ENCODE measurements around the gene GOPC. TPM values are rescaled to one million over a fixed set of nuclear protein-coding genes. Genes with fewer than 3 reads are reported as not detected.

GOPC gene
- total RNA-seq, 6 donors from 2014 or later, result 8.4 to 34.8 (median 19.6) TPM

DNA sequence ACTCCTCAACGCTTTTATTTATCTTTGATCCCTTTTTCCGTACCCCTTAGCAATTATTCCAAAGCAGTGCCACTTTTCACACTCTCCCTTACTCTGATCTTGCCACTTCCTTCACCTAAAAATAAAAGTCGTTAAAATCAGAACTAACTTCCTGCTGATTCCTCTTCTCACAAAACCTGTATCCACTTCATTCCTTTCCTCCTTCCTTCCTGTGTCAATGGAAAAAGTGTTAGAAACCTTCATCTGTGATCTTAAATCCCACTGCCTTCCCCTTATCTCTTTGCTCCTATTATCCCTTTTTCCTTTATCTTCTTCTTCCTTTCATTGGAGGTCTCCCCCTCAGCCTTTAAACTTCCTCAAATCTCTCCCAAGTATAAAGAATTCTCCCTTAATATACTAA, 49.2 kb downstream of the GOPC start:
- TF ChIP-seq EP300 (IDR thresholded peaks at IDR 0.05) (no peak), POLR2AphosphoS5 (IDR thresholded peaks at IDR 0.05) (no peak), POLR2A (IDR thresholded peaks at IDR 0.05) (no peak)
- TF ChIP-seq, protein P1, sequence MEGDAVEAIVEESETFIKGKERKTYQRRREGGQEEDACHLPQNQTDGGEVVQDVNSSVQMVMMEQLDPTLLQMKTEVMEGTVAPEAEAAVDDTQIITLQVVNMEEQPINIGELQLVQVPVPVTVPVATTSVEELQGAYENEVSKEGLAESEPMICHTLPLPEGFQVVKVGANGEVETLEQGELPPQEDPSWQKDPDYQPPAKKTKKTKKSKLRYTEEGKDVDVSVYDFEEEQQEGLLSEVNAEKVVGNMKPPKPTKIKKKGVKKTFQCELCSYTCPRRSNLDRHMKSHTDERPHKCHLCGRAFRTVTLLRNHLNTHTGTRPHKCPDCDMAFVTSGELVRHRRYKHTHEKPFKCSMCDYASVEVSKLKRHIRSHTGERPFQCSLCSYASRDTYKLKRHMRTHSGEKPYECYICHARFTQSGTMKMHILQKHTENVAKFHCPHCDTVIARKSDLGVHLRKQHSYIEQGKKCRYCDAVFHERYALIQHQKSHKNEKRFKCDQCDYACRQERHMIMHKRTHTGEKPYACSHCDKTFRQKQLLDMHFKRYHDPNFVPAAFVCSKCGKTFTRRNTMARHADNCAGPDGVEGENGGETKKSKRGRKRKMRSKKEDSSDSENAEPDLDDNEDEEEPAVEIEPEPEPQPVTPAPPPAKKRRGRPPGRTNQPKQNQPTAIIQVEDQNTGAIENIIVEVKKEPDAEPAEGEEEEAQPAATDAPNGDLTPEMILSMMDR (IDR thresholded peaks at IDR 0.05), result no peak
- WGBS, 2 donors, result 47 to 57% methylated on average over 3 of the region's 3 CpGs
- DNase-seq (no peak), ATAC-seq (ENCODE audit: low FRiP score in 2 of 2) (no peak)
- Histone ChIP-seq H3K9me3 (no peaks in the 10 kb centered on the region), H3K27ac (no peak overlapping the region), H3K4me3 (no peak overlapping the region), H3K4me1 (peaks cover 9 to 15% (median 12%) of the 10 kb centered on the region in 4 donors), H3K27me3 (no peaks in the 10 kb centered on the region), H3K36me3 (peaks cover 0 to 4% (median 1%) of the 10 kb centered on the region in 4 donors)

DNA sequence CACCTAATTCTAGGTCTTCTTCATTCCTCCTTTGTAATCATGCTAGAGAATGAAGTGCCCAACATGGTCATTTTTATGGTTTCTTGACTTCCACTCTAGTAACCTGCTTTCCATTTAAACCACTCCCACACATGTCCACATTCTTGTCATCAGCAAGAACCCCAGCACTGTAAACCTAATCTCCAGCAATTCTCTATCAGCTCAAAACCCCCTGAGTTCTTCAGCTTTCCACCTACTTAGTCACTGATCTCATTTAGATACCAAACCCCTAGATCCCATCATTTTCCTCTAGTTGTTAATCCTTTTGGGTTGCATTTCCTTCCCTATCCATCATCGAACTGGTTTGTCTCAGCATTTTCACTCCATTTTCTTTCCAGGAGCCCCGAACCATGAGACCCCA, 49.7 kb downstream of the GOPC start:
- WGBS, 2 donors, result 84 to 87% methylated on average over 2 of the region's 2 CpGs
- DNase-seq, result no peak
- ATAC-seq (ENCODE audit: low FRiP score in 2 of 2), result no peak
- TF ChIP-seq EP300 (IDR thresholded peaks at IDR 0.05), result no peak
- TF ChIP-seq, protein P1 (IDR thresholded peaks at IDR 0.05), result no peak
- TF ChIP-seq POLR2AphosphoS5 (IDR thresholded peaks at IDR 0.05), result no peak
- no peak for TF ChIP-seq POLR2A (IDR thresholded peaks at IDR 0.05)
- Histone ChIP-seq H3K27ac (no peak overlapping the region), H3K4me1 (peaks cover 9 to 17% (median 15%) of the 10 kb centered on the region in 4 donors), H3K4me3 (no peak overlapping the region), H3K9me3 (no peaks in the 10 kb centered on the region), H3K27me3 (no peaks in the 10 kb centered on the region), H3K36me3 (peaks cover 0 to 9% (median 3%) of the 10 kb centered on the region in 4 donors)

DNA sequence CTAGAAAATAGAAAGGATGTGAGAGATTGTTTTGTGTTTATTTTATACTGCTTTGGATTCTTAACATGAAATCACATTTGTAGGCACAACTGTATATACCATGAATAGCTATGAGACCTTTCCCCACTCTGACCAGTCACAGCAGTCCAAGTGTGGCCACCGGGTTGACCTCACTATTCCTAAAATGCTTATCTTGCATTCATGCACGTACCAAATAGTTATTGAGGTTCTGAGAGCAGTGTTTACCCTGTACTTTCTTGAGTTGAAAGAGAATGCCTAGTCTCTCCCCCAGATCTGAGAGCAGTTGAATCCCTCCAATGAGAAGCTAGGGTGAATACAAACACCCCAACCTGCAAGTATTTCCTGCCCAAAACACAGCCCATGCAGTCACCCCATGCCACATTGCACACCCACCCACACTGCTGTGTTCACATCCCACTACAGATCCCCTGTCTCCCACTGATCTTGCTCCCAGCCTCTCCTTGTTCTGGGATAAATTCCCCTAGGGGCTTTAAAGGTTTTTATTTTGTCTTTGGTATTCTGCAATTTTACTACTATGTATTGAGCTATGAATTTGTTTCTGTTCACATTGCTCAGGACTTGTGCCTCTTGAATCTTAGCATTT, 51.6 kb downstream of the GOPC start:
- Histone ChIP-seq H3K36me3 (peaks cover 0 to 28% (median 5%) of the 10 kb centered on the region in 4 donors), H3K4me3 (no peak overlapping the region), H3K27me3 (no peaks in the 10 kb centered on the region), H3K27ac (no peak overlapping the region), H3K9me3 (no peaks in the 10 kb centered on the region), H3K4me1 (peaks cover 9 to 16% (median 14%) of the 10 kb centered on the region in 4 donors)
- ATAC-seq (ENCODE audit: low FRiP score in 2 of 2), result no peak
- no peak for DNase-seq
- no peak for TF ChIP-seq POLR2A (IDR thresholded peaks at IDR 0.05)
- TF ChIP-seq EP300 (IDR thresholded peaks at IDR 0.05), result no peak
- TF ChIP-seq POLR2AphosphoS5 (IDR thresholded peaks at IDR 0.05), result no peak
- TF ChIP-seq, protein P1 (IDR thresholded peaks at IDR 0.05), result no peak
- 26 to 44% methylated on average over 2 of the region's 2 CpGs for WGBS, 2 donors

DNA sequence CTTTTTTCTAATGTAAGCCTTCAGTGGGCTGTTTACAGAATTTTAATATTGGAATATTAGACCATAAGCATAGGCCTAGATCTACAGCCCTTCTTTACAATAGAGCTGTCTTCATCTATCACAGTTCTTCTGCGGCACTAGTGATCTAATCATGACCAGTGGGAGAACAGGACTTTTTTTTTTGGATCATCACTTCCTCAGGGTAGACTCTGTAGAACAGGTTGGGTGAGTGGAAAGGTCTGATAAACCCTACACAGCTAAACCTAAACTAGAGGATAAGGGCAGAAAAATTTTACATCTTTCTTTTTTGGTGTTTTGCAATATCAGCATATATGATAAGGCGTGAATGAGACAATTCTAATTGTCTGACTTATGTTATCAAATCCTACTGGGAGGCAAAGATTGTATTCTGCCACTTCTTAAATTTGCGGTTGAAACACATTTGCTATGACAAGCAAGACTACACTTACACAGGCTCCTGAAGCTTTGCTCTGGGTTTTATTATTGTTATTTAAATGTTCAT, 52.2 kb downstream of the GOPC start:
- no peak overlapping the region for H3K27ac ChIP-seq
- peaks cover 0 to 34% (median 8%) of the 10 kb centered on the region in 4 donors for H3K36me3 ChIP-seq
- H3K4me1 ChIP-seq, result peaks cover 9 to 15% (median 12%) of the 10 kb centered on the region in 4 donors
- DNase-seq (no peak), ATAC-seq (ENCODE audit: low FRiP score in 2 of 2) (no peak)
- H3K9me3 ChIP-seq, result no peaks in the 10 kb centered on the region
- no peak for TF ChIP-seq POLR2A (IDR thresholded peaks at IDR 0.05)
- TF ChIP-seq EP300 (IDR thresholded peaks at IDR 0.05), result no peak
- no peak for TF ChIP-seq POLR2AphosphoS5 (IDR thresholded peaks at IDR 0.05)
- TF ChIP-seq, protein P1 (IDR thresholded peaks at IDR 0.05), result no peak
- 82 to 95% methylated on average over 3 of the region's 3 CpGs for WGBS, 2 donors
- H3K27me3 ChIP-seq, result no peaks in the 10 kb centered on the region
- no peak overlapping the region for H3K4me3 ChIP-seq
